ENCODE data around the gene FAM174B. TPM values are rescaled to one million over a fixed set of nuclear protein-coding genes. Genes with fewer than 3 reads are reported as not detected.

Gene FAM174B
- total RNA-seq, 2 experiments from 2014 or later: 2.5 to 3.3 TPM

- Mint-ChIP-seq H3K4me3 (no peak overlapping the region), H3K27ac (no peak overlapping the region), H3K36me3 (ENCODE audit: low read depth) (no peaks in the 10 kb centered on the region), H3K27me3 (ENCODE audit: low read depth) (no peaks in the 10 kb centered on the region), H3K9me3 (ENCODE audit: insufficient read depth) (no peaks in the 10 kb centered on the region), H3K4me1 (ENCODE audit: low read depth) (peaks cover 6% of the 10 kb centered on the region)
- DNase-seq (no peak), ATAC-seq (no peak)
- CTCF ChIA-PET: no interaction called here
- POLR2A ChIA-PET: no interaction called here
Observed at GRCh38 chr15:92620991-92621390, 34.6 kb downstream of the FAM174B start.

GRCh38 chr15:92619145-92620101, 36.2 kb downstream of the FAM174B start:
- CTCF ChIA-PET: no interaction called here
- Mint-ChIP-seq H3K27ac (no peak overlapping the region), H3K36me3 (ENCODE audit: low read depth) (no peaks in the 10 kb centered on the region), H3K4me1 (ENCODE audit: low read depth) (no peaks in the 10 kb centered on the region), H3K9me3 (ENCODE audit: insufficient read depth) (no peaks in the 10 kb centered on the region), H3K27me3 (ENCODE audit: low read depth) (no peaks in the 10 kb centered on the region), H3K4me3 (no peak overlapping the region)
- POLR2A ChIA-PET: no interaction called here
- ATAC-seq (no peak), DNase-seq (no peak)

GRCh38 chr15:92617549-92618520, 37.7 kb downstream of the FAM174B start:
- no peak overlapping the region for H3K27ac Mint-ChIP-seq
- ChIA-PET POLR2A (no interaction called here), CTCF (no interaction called here)
- ATAC-seq (no peak), DNase-seq (no peak)
- no peaks in the 10 kb centered on the region for H3K27me3 Mint-ChIP-seq (ENCODE audit: low read depth)
- H3K4me3 Mint-ChIP-seq: no peak overlapping the region
- H3K9me3 Mint-ChIP-seq (ENCODE audit: insufficient read depth): no peaks in the 10 kb centered on the region
- no peaks in the 10 kb centered on the region for H3K36me3 Mint-ChIP-seq (ENCODE audit: low read depth)
- no peaks in the 10 kb centered on the region for H3K4me1 Mint-ChIP-seq (ENCODE audit: low read depth)

GRCh38 chr15:92616621-92617548, 38.7 kb downstream of the FAM174B start:
- H3K9me3 Mint-ChIP-seq (ENCODE audit: insufficient read depth): no peaks in the 10 kb centered on the region
- no peak overlapping the region for H3K27ac Mint-ChIP-seq
- no peak for ATAC-seq
- H3K4me1 Mint-ChIP-seq (ENCODE audit: low read depth): no peaks in the 10 kb centered on the region
- no peak overlapping the region for H3K4me3 Mint-ChIP-seq
- H3K27me3 Mint-ChIP-seq (ENCODE audit: low read depth): no peaks in the 10 kb centered on the region
- ChIA-PET POLR2A (no interaction called here), CTCF (no interaction called here)
- no peak for DNase-seq
- no peaks in the 10 kb centered on the region for H3K36me3 Mint-ChIP-seq (ENCODE audit: low read depth)

GRCh38 chr15:92614791-92615785, 40.5 kb downstream of the FAM174B start:
- ChIA-PET POLR2A (no interaction called here), CTCF (no interaction called here)
- Mint-ChIP-seq H3K27ac (no peak overlapping the region), H3K36me3 (ENCODE audit: low read depth) (no peaks in the 10 kb centered on the region), H3K4me1 (ENCODE audit: low read depth) (no peaks in the 10 kb centered on the region), H3K9me3 (ENCODE audit: insufficient read depth) (no peaks in the 10 kb centered on the region), H3K4me3 (no peak overlapping the region), H3K27me3 (ENCODE audit: low read depth) (no peaks in the 10 kb centered on the region)
- DNase-seq: no peak
- no peak for ATAC-seq

GRCh38 chr15:92614301-92614700, 41.3 kb downstream of the FAM174B start:
- Mint-ChIP-seq H3K36me3 (ENCODE audit: low read depth) (no peaks in the 10 kb centered on the region), H3K4me1 (ENCODE audit: low read depth) (no peaks in the 10 kb centered on the region), H3K27me3 (ENCODE audit: low read depth) (no peaks in the 10 kb centered on the region), H3K4me3 (no peak overlapping the region), H3K9me3 (ENCODE audit: insufficient read depth) (no peaks in the 10 kb centered on the region), H3K27ac (no peak overlapping the region)
- no peak for ATAC-seq
- ChIA-PET CTCF (no interaction called here), POLR2A (no interaction called here)
- no peak for DNase-seq

- Mint-ChIP-seq H3K4me1 (ENCODE audit: low read depth) (no peaks in the 10 kb centered on the region), H3K9me3 (ENCODE audit: insufficient read depth) (no peaks in the 10 kb centered on the region), H3K36me3 (ENCODE audit: low read depth) (no peaks in the 10 kb centered on the region), H3K4me3 (no peak overlapping the region), H3K27me3 (ENCODE audit: low read depth) (no peaks in the 10 kb centered on the region), H3K27ac (no peak overlapping the region)
- CTCF ChIA-PET: no interaction called here
- no peak for ATAC-seq
- DNase-seq: no peak
- POLR2A ChIA-PET: no interaction called here
Observed at GRCh38 chr15:92613841-92614240, 41.7 kb downstream of the FAM174B start.

- H3K27ac Mint-ChIP-seq: no peak overlapping the region
- no peak for DNase-seq
- H3K4me3 Mint-ChIP-seq: no peak overlapping the region
- H3K27me3 Mint-ChIP-seq (ENCODE audit: low read depth): no peaks in the 10 kb centered on the region
- H3K9me3 Mint-ChIP-seq (ENCODE audit: insufficient read depth): no peaks in the 10 kb centered on the region
- CTCF ChIA-PET: no interaction called here
- no peaks in the 10 kb centered on the region for H3K36me3 Mint-ChIP-seq (ENCODE audit: low read depth)
- POLR2A ChIA-PET: no interaction called here
- H3K4me1 Mint-ChIP-seq (ENCODE audit: low read depth): no peaks in the 10 kb centered on the region
- no peak for ATAC-seq
Observed at GRCh38 chr15:92612891-92613290, 42.7 kb downstream of the FAM174B start.

GRCh38 chr15:92611995-92612745, 43.4 kb downstream of the FAM174B start:
- Mint-ChIP-seq H3K4me3 (no peak overlapping the region), H3K27ac (no peak overlapping the region), H3K36me3 (ENCODE audit: low read depth) (no peaks in the 10 kb centered on the region), H3K4me1 (ENCODE audit: low read depth) (no peaks in the 10 kb centered on the region), H3K9me3 (ENCODE audit: insufficient read depth) (no peaks in the 10 kb centered on the region), H3K27me3 (ENCODE audit: low read depth) (no peaks in the 10 kb centered on the region)
- ATAC-seq (no peak), DNase-seq (no peak)
- ChIA-PET CTCF (no interaction called here), POLR2A (no interaction called here)

GRCh38 chr15:92611150-92611549, 44.4 kb downstream of the FAM174B start:
- no peak for ATAC-seq
- no peaks in the 10 kb centered on the region for H3K9me3 Mint-ChIP-seq (ENCODE audit: insufficient read depth)
- CTCF ChIA-PET: no interaction called here

More at GRCh38 chr15:92611150-92611549, 44.4 kb downstream of the FAM174B start:
- POLR2A ChIA-PET: no interaction called here
- Mint-ChIP-seq H3K27ac (no peak overlapping the region), H3K4me1 (ENCODE audit: low read depth) (no peaks in the 10 kb centered on the region), H3K36me3 (ENCODE audit: low read depth) (no peaks in the 10 kb centered on the region), H3K4me3 (no peak overlapping the region), H3K27me3 (ENCODE audit: low read depth) (no peaks in the 10 kb centered on the region)
- no peak for DNase-seq
